ENCODE measurements around the gene SCN7A.
A peak's percentile ranks its signal among the peaks of the same experiment; 100 is the strongest.

SCN7A gene

DNA sequence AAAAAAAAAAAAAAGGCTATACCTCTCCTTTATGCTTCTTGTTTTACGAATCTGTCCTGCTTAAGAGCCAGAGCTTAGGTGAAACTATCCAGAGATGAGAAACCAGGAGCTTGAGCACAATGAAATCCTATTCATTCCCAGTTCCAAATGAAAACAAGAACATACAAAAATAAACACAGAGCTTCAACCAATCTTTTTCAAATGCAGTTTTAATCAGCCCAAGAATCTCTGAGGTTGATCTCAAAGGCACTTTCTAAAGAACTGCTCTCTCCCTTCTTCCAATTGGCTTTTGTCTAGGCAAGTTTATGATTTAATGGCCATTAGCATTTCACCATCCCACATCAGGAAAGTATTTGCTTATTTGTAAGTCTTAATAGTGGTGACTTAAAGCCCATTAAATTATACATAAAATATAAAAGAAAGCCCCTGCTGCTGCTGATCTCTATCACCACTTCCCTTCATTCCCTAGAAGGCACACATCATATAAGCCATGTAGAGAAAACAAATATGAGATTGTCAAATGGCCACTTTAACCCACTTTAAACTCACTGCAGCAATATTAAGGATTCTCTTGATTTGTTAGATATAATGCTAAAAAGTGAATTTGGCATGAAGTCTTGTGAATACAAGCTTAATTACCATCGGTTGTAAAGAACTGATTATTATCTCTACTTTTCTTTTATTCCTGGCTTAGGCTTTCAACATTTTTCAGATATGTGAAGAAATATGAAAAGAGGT, 89.0 kb downstream of the SCN7A start:
- DNase-seq: no peak
- TF ChIP-seq POLR2A (IDR thresholded peaks at IDR 0.05; ENCODE audit: low read length): no peak
- no peak for TF ChIP-seq GATA1 (IDR thresholded peaks at IDR 0.05; ENCODE audit: low read depth, low read length)

DNA sequence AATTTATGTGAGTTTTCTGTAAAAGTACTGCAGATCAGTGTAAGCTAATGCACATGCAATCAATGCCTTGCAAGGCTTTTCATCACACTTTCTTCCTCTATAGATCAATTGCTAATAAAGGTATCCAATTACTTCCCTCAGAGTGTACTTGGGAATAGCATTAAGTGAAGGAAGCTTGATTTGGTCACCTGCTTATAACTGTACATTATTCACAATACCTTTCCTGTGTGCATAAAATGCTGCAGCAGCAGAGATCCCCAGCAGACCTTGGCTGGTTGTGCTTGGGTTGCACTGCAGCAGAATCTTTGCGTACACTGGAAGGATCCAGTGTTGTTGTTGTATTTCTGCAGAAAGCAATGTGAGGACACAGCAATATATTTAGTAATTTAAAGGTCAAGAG, 99.8 kb downstream of the SCN7A start:
- no peak for TF ChIP-seq POLR2A (IDR thresholded peaks at IDR 0.05; ENCODE audit: low read length)
- no peak for TF ChIP-seq GATA1 (IDR thresholded peaks at IDR 0.05; ENCODE audit: low read depth, low read length)
- no peak for DNase-seq

DNA sequence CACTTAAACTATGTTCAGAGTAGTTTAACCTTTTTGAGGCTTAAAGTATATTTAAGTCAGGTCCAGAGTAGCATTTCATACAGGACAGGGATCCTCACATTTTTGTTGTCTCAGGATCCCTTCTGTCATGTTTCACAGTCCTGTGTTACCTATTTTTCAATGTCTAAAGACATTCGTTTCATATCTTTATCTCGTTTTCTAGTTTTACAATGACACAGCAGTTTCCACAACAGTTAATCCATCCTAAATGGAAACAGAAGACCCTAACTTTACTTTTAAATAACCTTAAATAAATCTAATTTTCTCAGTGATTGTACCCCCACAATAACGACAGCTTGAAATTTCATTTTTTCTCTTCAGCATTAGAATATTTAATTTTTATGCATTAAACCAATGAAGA, 101.0 kb downstream of the SCN7A start:
- TF ChIP-seq GATA1 (IDR thresholded peaks at IDR 0.05; ENCODE audit: low read depth, low read length) (no peak), POLR2A (IDR thresholded peaks at IDR 0.05; ENCODE audit: low read length) (no peak)
- DNase-seq: no peak

DNA sequence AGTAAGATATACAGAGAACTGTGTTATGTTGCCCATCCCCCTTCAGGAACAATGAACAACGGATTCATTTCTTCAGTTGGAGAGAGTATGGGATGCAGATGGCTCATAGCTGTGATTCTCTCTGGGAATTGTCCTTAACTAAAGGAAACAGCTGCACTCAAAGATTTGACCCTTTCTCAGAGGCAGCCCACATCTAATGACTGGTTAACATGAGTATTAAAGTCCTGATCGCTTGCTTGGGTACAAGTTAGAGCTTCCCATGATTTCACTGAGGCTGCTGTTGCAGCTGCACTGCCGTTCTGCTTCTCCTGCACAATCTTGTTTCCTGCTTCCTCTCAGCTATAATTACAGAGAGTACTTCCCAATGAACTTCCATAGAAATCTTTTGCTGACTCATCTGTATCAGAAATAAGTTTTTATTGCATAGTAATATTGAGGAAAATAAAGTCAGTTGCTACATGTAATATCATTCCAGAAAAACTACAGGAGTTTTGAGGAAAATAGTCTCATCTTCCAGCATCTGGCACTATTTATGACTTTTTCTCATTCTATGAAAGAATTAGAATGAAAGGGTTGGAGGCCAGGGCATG, 105.5 kb downstream of the SCN7A start:
- DNase-seq: no peak
- no peak for TF ChIP-seq GATA1 (IDR thresholded peaks at IDR 0.05; ENCODE audit: low read depth, low read length)
- TF ChIP-seq POLR2A (IDR thresholded peaks at IDR 0.05; ENCODE audit: low read length): no peak

DNA sequence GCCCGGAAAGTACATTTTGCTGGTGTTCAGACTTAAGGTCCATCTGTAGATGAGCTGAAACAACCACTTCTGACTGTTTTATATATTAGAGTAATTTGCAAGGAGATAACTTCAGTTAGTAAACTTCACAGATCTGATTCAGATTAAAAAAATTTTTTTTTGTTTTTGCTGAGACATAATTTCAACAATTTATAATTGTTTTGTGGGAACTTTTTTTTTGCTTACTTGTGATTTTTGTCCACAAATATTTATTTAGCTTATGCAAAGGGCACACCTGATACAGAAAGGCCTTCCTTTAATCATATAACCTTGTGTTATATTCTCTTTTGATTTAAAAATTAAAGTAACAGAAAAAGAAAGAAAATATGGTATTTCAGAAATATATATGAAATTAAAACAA, 108.7 kb downstream of the SCN7A start:
- no peak for TF ChIP-seq POLR2A (IDR thresholded peaks at IDR 0.05; ENCODE audit: low read length)
- TF ChIP-seq GATA1 (IDR thresholded peaks at IDR 0.05; ENCODE audit: low read depth, low read length): no peak
- no peak for DNase-seq

DNA sequence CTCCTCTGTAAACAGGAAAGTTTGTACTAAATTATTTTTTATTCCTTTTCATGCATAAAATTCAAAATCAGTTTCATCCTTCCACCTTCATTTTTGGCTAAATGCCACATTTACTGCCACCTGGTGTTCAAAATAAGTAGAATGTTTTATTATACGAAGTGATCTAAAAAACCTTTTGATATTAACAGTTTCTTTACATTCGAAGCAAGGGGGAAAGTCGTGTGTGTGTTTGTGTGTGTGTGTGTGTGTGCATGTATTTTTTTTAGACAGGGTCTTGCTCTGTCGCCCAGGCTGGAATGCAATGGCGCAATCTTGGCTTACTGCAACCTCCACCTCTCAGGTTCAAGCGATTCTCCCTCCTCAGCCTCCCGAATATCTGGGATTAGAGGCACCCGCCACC, 109.3 kb downstream of the SCN7A start:
- no peak for TF ChIP-seq POLR2A (IDR thresholded peaks at IDR 0.05; ENCODE audit: low read length)
- no peak for TF ChIP-seq GATA1 (IDR thresholded peaks at IDR 0.05; ENCODE audit: low read depth, low read length)
- DNase-seq: peak; percentile 30 to 59

DNA sequence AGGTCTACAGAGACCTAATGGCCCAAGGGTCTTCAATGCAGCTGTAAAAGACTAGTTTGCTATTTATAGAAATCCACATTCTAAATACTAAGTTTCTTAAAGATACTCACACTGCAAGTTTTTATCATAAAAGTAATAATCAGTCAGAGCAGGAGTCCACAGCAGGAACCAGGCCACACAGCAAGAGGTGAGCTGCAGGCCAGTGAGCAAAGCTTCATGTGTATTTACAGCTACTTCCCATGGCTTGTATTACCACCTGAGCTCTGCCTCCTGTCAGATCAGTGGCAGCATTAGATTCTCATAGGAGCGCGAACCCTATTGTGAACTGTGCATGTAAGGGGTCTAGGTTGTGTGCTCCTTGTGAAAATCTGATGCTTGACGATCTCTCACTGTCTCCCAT, 111.6 kb downstream of the SCN7A start:
- no peak for DNase-seq
- TF ChIP-seq POLR2A (IDR thresholded peaks at IDR 0.05; ENCODE audit: low read length): no peak
- no peak for TF ChIP-seq GATA1 (IDR thresholded peaks at IDR 0.05; ENCODE audit: low read depth, low read length)

DNA sequence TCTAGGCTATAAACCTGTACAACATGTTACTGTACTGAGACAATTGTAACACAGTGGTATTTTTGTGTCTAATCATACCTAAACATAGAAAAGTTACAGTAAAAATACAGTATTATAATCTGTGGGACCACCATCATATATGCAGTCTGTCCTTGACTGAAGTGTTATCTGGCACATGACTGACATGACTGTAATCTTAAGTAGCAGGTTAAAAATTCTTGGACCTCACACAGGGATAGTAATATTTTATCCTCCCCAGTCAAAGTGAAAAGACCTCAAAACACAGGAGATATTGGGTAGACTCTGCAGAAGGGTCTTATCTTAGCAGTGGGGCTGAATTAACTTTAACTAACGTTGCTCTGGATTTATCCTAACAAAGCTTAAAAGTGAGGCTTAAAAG, 113.4 kb downstream of the SCN7A start:
- no peak for TF ChIP-seq GATA1 (IDR thresholded peaks at IDR 0.05; ENCODE audit: low read depth, low read length)
- TF ChIP-seq POLR2A (IDR thresholded peaks at IDR 0.05; ENCODE audit: low read length): no peak
- DNase-seq: peak in 1 of 2 experiments; percentile 11

DNA sequence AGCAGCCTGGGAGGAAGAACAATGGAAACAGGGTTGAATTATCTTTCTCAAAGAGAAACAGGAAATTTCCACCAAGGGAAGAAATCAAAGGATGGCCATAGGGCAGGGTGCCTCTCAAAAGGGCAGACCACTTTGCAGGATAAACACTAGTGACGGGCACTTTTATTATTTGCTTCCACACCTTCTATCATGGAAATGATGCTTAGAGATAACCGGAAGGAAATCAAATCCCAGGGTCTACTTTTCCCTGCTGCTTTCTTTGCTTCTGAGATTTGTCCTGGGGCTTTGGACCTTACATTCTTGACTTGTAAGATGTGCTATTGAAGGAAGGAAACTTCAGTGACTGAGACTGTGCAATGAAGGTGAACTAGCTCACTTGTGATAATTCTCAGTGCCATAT, 117.2 kb downstream of the SCN7A start:
- TF ChIP-seq GATA1 (IDR thresholded peaks at IDR 0.05; ENCODE audit: low read depth, low read length): no peak
- no peak for DNase-seq

DNA sequence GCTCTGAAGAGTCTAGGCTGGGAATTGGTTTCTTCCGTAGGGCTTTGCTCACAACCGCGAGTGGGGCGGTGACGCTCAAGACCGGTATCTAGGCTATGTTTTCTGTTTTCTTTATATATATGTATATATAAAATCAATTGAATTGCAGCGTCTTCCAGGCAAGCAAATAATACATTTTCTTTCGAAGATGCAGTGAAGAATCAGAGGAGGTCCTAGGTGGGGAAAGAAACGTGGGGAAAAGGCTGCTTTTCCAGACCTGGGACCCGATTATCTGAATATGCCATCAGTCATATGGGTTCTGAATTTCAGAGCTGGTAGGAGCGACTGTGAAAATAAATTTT, 117.6 kb downstream of the SCN7A start:
- no peak for TF ChIP-seq POLR2A (IDR thresholded peaks at IDR 0.05; ENCODE audit: low read length)
- TF ChIP-seq GATA1 (IDR thresholded peaks at IDR 0.05; ENCODE audit: low read depth, low read length): no peak
- DNase-seq: no peak

DNA sequence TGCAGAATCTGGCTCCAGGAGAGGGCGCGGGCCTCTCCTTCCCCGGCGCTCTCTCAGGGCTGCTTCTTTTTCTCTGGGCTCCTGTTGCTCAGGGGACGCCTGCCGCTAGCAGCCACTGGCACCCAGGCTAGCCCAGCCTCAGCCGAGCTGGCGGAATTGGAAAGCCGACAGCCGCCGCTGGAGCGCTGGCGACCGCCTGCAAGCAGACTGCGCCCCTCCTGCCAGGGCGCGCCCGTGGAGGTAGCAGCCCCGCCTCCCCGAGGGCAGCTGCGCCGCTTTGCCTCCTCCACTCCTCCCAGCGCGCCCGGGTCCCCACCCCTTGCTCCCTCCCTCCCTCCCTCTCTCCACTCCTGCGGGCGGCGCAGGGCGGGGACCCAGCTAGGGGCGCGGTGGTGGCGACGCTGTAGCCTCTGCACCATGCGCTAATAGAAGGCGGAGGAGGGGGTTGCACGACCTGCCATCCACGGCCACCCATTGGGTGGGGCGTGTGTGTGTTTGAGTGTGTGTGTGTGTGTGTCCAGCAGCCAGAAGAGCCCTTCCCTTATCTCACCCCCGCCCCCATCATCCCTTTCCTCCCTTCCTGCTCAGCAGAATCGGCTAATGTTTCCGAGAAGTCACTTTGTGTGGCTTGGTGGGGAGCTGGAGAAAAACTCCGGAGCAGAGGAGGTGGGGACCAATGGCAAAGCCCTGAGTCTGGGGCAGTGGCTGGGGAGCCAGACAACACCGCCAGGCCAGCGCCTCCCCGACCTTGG, 118.1 kb downstream of the SCN7A start, which contains the start of gene SCN9A:
SCN9A (minus strand) TSS at position 209 of the 752 bp plus-strand sequence. CDS start 64,188 bp downstream, outside the sequence.
- TF ChIP-seq GATA1 (IDR thresholded peaks at IDR 0.05; ENCODE audit: low read depth, low read length) (no peak), POLR2A (IDR thresholded peaks at IDR 0.05; ENCODE audit: low read length) (no peak)
- DNase-seq: peak; percentile 82 to 83

DNA sequence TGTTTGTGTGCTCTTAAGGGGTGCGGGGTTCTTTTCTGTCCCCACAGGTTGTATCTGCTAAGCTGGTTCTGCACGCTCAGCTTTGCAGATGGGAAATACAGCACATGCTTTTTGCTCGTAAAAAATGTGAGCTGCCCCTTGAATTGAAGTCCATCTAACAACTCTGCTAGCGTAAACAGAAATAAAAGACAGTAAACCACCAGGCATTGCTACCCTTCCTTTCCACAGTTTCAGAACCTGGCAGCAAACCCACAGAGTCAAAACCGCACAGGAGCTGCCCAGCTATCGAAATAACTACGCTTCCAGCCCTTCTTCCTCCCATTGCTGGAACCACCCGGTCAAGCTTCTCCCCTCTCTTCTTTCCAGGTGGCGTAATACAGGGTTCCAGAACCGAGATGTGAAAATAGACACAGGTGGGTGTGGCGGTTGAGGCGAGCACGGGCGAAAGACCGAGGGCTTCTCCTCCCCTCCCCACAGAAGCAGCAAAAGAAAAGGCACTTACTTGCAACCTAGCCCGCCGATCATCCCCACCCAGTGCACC, 118.8 kb downstream of the SCN7A start:
- peak in 1 of 2 experiments; percentile 15 for DNase-seq
- TF ChIP-seq POLR2A (IDR thresholded peaks at IDR 0.05; ENCODE audit: low read length): no peak
- TF ChIP-seq GATA1 (IDR thresholded peaks at IDR 0.05; ENCODE audit: low read depth, low read length): no peak

DNA sequence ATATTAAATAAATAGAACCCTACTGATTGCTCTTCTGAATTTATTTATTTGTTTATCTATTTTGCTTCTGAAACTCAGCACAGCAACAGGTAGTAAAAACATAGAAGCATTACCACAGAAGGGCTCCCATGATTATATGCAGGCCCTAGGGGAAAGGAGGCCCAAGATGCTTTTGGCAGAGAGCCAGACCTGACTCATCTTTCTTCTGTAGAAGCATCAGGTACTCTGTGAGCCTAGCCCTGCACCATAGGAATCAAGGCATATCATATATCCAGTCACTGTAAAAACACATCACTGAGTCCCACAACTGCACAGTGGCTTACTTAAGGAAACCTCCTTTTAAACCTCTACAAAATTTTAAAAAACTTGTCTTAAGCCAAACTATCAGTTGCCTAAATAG, 120.1 kb downstream of the SCN7A start:
- TF ChIP-seq GATA1 (IDR thresholded peaks at IDR 0.05; ENCODE audit: low read depth, low read length): no peak
- no peak for TF ChIP-seq POLR2A (IDR thresholded peaks at IDR 0.05; ENCODE audit: low read length)
- peak; percentile 48 to 71 for DNase-seq

DNA sequence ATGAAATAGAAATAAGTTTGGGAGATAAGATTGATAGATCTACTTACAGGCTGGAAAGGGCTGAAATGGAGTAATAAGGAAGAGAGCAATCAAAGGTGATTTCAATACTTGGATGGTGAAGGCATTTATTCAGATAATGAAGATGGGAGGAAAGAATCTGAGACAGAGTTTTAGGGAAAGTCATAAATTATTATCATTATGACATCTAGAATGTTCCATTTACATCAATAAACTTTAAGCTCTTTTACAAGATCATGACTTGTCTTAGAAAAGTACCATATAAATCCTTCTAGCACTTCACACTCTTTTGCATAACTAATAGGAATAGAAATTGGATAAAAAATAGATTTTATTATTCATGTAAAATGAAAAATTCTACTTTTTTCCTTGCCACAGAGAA, 120.5 kb downstream of the SCN7A start:
- DNase-seq: no peak
- no peak for TF ChIP-seq POLR2A (IDR thresholded peaks at IDR 0.05; ENCODE audit: low read length)
